Tibial nerve (tissue), 4 donors: ENCODE data around the gene SLC25A52. TPM values are rescaled to one million over a fixed set of nuclear protein-coding genes. Genes with fewer than 3 reads are reported as not detected.
"Not testable (repeated sequence)": the region's sequence is repeated elsewhere in the genome, so short reads cannot be mapped to it uniquely, and the experiment has no call there.

ENCODE experiments used
- DNase-seq, 2 donors: peaks; one replicate each; pipeline ENCODE4 v3.0.0-alpha.2; 2019; ENCODE audit warnings: low spot score in 2 of 2
- H3K27ac ChIP-seq, 4 donors: fragments of 200-600 bp; sonication (generic) in 3 of 4; one replicate each; pipeline ENCODE4 v1.5.1; 2017 to 2019; ENCODE audit warnings: mild to moderate bottlenecking in 1 of 4
- H3K27me3 ChIP-seq, 2 donors: fragments of 200-600 bp; sonication (generic) in 1 of 2; one replicate each; pipeline versions ENCODE4 v1.5.1 to v1.6.0; 2017 to 2019
- H3K36me3 ChIP-seq, 3 donors: fragments of 200-600 bp; sonication (generic); one replicate each; pipeline ENCODE4 v1.5.1; 2018 to 2019
- H3K4me1 ChIP-seq, 4 donors: fragments of 200-600 bp; sonication (generic) in 3 of 4; one replicate each; pipeline ENCODE4 v1.5.1; 2017 to 2019
- H3K4me3 ChIP-seq, 4 donors: fragments of 200-600 bp; sonication (generic) in 3 of 4; one replicate each; pipeline ENCODE4 v1.5.1; 2017 to 2019; ENCODE audit warnings: mild to moderate bottlenecking in 1 of 4, moderate library complexity in 1 of 4
- H3K9me3 ChIP-seq, 4 donors: fragments of 200-600 bp; sonication (generic) in 3 of 4; one replicate each; pipeline ENCODE4 v1.5.1; 2017 to 2019
- EP300 ChIP-seq, 2 donors: sonication (generic); formaldehyde crosslinking; IDR thresholded peaks; one replicate each; pipeline ENCODE4 v1.6.1; 2017; ENCODE audit warnings: antibody characterized with exemption in 2 of 2, mild to moderate bottlenecking in 1 of 2
- POLR2A ChIP-seq, 2 donors: fragments of 450-650 bp; IDR thresholded peaks; one replicate each; pipeline ENCODE4 v1.6.1; 2017; ENCODE audit warnings: antibody characterized with exemption in 2 of 2, mild to moderate bottlenecking in 2 of 2, moderate library complexity in 2 of 2
- WGBS, 2 donors: methylation state at CpG; one replicate each; pipeline ENCODE4 v1.1.5; 2018; 5-methylcytosine and 5-hydroxymethylcytosine counted together
- total RNA-seq, 4 donors: library from RNA; depleted of rRNA; stranded (reverse); fragments of >200 nt; gene quantifications; one replicate each; pipeline ENCODE4 v1.1.0, GENCODE V29; 2016
- TF ChIP-seq, protein P1 (sequence below), 5 experiments: fragments of 200-600 bp in 3 of 5; fragments of 450-650 bp in 2 of 5; sonication (generic) in 3 of 5; IDR thresholded peaks; one replicate each; pipeline ENCODE4 v1.5.1; 2016 to 2019; ENCODE audit warnings: antibody characterized with exemption in 5 of 5, mild to moderate bottlenecking in 3 of 5, moderate library complexity in 2 of 5

The SLC25A52 gene
- total RNA-seq, 4 donors from 2014 or later: not detected

GRCh38 chr18:31731628-31732027, 29.1 kb downstream of the SLC25A52 start:
- DNase-seq: no peak
- Histone ChIP-seq H3K9me3 (no peaks in the 10 kb centered on the region), H3K27ac (no peak overlapping the region), H3K4me1 (no peaks in the 10 kb centered on the region), H3K36me3 (no peaks in the 10 kb centered on the region), H3K4me3 (no peak overlapping the region), H3K27me3 (no peaks in the 10 kb centered on the region)
- TF ChIP-seq POLR2A (IDR thresholded peaks at IDR 0.05): no peak
- TF ChIP-seq, protein P1, sequence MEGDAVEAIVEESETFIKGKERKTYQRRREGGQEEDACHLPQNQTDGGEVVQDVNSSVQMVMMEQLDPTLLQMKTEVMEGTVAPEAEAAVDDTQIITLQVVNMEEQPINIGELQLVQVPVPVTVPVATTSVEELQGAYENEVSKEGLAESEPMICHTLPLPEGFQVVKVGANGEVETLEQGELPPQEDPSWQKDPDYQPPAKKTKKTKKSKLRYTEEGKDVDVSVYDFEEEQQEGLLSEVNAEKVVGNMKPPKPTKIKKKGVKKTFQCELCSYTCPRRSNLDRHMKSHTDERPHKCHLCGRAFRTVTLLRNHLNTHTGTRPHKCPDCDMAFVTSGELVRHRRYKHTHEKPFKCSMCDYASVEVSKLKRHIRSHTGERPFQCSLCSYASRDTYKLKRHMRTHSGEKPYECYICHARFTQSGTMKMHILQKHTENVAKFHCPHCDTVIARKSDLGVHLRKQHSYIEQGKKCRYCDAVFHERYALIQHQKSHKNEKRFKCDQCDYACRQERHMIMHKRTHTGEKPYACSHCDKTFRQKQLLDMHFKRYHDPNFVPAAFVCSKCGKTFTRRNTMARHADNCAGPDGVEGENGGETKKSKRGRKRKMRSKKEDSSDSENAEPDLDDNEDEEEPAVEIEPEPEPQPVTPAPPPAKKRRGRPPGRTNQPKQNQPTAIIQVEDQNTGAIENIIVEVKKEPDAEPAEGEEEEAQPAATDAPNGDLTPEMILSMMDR (IDR thresholded peaks at IDR 0.05): no peak
- no peak for TF ChIP-seq EP300 (IDR thresholded peaks at IDR 0.05)
- 43 to 44% methylated on average over 3 of the region's 3 CpGs for WGBS, 2 donors

DNA sequence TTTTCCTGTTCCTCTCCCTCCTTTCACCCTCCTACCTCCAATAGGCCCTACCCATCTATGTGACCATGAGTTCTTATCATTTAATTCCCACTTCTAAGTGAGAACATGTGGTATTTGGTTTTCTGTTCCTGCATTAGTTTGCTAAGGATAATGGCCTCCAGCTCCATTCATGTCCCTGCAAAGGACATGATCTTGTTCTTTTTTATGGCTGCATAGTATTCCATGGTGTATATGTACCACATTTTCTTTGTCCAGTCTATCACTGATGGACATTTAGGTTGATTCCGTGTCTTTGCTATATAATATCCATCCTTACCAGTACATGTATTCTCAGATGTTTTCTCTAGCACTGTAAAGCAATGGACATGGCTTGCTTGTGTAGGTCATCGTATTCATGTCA, 31.5 kb downstream of the SLC25A52 start:
- DNase-seq, H3K9me3 ChIP-seq, H3K4me1 ChIP-seq, H3K27me3 ChIP-seq, H3K36me3 ChIP-seq, H3K27ac ChIP-seq, H3K4me3 ChIP-seq: not testable (repeated sequence)
- 91 to 94% methylated on average over 2 of the region's 2 CpGs for WGBS, 2 donors

- 1 to 7% methylated on average over 29 to 39 of the region's 43 CpGs for WGBS, 2 donors
- peak overlapping the region in 3 of 4 donors; percentile 11 to 54 (median 29) for H3K27ac ChIP-seq
- DNase-seq: no peak
- H3K27me3 ChIP-seq: no peaks in the 10 kb centered on the region
- peak overlapping the region; percentile 28 to 63 (median 56) for H3K4me3 ChIP-seq
- peaks cover 0 to 8% (median 0%) of the 10 kb centered on the region in 4 donors for H3K4me1 ChIP-seq
- TF ChIP-seq EP300 (IDR thresholded peaks at IDR 0.05): no peak
- TF ChIP-seq POLR2A (IDR thresholded peaks at IDR 0.05): no peak
- TF ChIP-seq, protein P1 (IDR thresholded peaks at IDR 0.05): no peak
- no peaks in the 10 kb centered on the region for H3K36me3 ChIP-seq
- H3K9me3 ChIP-seq: peaks cover 0 to 4% (median 0%) of the 10 kb centered on the region in 4 donors
Measured at GRCh38 chr18:31723990-31724711, 36.5 kb downstream of the SLC25A52 start.

DNA sequence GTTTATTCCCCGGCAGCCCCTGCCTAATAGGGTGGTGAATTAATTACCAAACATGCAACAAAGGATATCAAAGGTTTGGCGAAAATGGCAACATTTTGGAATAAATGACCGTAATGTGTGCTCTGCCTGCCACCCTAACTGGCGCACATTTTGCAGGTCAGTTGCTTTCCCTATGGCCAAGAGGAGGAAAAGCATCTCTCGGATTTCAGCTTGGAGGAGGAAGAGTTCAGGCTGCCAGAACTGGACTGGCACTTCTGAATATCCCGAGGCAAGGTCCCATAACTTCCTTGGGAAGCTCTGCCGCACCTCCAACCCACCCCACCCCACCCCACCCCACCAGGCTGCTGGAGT, 37.1 kb downstream of the SLC25A52 start:
- Histone ChIP-seq H3K4me1 (peaks cover 0 to 8% (median 0%) of the 10 kb centered on the region in 4 donors), H3K27me3 (no peaks in the 10 kb centered on the region), H3K9me3 (peaks cover 0 to 4% (median 0%) of the 10 kb centered on the region in 4 donors), H3K27ac (peak overlapping the region in 3 of 4 donors; percentile 11 to 54 (median 29)), H3K4me3 (peak overlapping the region; percentile 28 to 63 (median 56)), H3K36me3 (no peaks in the 10 kb centered on the region)
- DNase-seq: no peak
- TF ChIP-seq EP300 (IDR thresholded peaks at IDR 0.05) (no peak), POLR2A (IDR thresholded peaks at IDR 0.05) (no peak)
- TF ChIP-seq, protein P1 (IDR thresholded peaks at IDR 0.05): no peak
- 45 to 47% methylated on average over 6 to 7 of the region's 7 CpGs for WGBS, 2 donors

GRCh38 chr18:31722369-31722957, 38.2 kb downstream of the SLC25A52 start:
- no peaks in the 10 kb centered on the region for H3K36me3 ChIP-seq
- H3K27me3 ChIP-seq: no peaks in the 10 kb centered on the region
- WGBS, 2 donors: 37% methylated on average over 7 of the region's 7 CpGs
- H3K9me3 ChIP-seq: peaks cover 0 to 4% (median 0%) of the 10 kb centered on the region in 4 donors
- no peak overlapping the region for H3K27ac ChIP-seq
- no peak overlapping the region for H3K4me3 ChIP-seq
- peak; percentile 76 to 89 for DNase-seq
- H3K4me1 ChIP-seq: peaks cover 0 to 8% (median 0%) of the 10 kb centered on the region in 4 donors
- TF ChIP-seq EP300 (IDR thresholded peaks at IDR 0.05) (no peak), POLR2A (IDR thresholded peaks at IDR 0.05) (no peak)
- TF ChIP-seq, protein P1 (IDR thresholded peaks at IDR 0.05): peak; percentile 57 to 86 (median 73)
